GM18951 (cell line): ENCODE results near the gene ABI1.

ENCODE experiments used
- POLR2A ChIP-seq: IDR thresholded peaks from 4 replicates; pipeline ENCODE4 v1.6.1; 2011; ENCODE audit warnings: mild to moderate bottlenecking; ENCODE audit not compliant: insufficient read length, insufficient read depth; ENCODE audit errors: extremely low read depth
- in situ Hi-C: fragments of 300-500 bp; cut with MboI; formaldehyde crosslinking; loops from one replicate; pipeline ENCODE4 v1.12.0; 2022; ENCODE audit warnings: low sequenced_read_pairs, mixed read lengths, inconsistent platforms; ENCODE audit not compliant: unreplicated experiment

ABI1 gene

GRCh38 chr10:26755443-26755903, 105.3 kb downstream of the ABI1 start:
- TF ChIP-seq POLR2A = no peak
- in situ Hi-C loops = no loop called here

GRCh38 chr10:26746061-26746460, 114.7 kb downstream of the ABI1 start:
- in situ Hi-C loops = no loop called here
- no peak for TF ChIP-seq POLR2A

GRCh38 chr10:26743841-26744240, 116.9 kb downstream of the ABI1 start:
- in situ Hi-C loops = loop anchor here (5.0 kb wide), 1 partner anchor 113 kb away; no protein-coding TSS in a partner anchor
- no peak for TF ChIP-seq POLR2A

- in situ Hi-C loops = loop anchor here (5.0 kb wide), 1 partner anchor 114 kb away; no protein-coding TSS in a partner anchor
Measured at GRCh38 chr10:26743091-26743490, 117.7 kb downstream of the ABI1 start.

GRCh38 chr10:26741368-26741767, 119.4 kb downstream of the ABI1 start:
- no peak for TF ChIP-seq POLR2A
- in situ Hi-C loops = loop anchor here (5.0 kb wide), 1 partner anchor 116 kb away; no protein-coding TSS in a partner anchor

More at GRCh38 chr10:26743091-26743490, 117.7 kb downstream of the ABI1 start:
- TF ChIP-seq POLR2A = no peak

GRCh38 chr10:26739071-26739631, 121.6 kb downstream of the ABI1 start:
- in situ Hi-C loops = no loop called here
- no peak for TF ChIP-seq POLR2A

GRCh38 chr10:26738301-26738911, 122.4 kb downstream of the ABI1 start:
- no peak for TF ChIP-seq POLR2A
- in situ Hi-C loops = no loop called here

GRCh38 chr10:26737730-26738129, 123.0 kb downstream of the ABI1 start:
- no peak for TF ChIP-seq POLR2A
- in situ Hi-C loops = no loop called here

GRCh38 chr10:26735435-26735834, 125.3 kb downstream of the ABI1 start:
- in situ Hi-C loops = no loop called here

GRCh38 chr10:26733750-26734568, 126.8 kb downstream of the ABI1 start:
- in situ Hi-C loops = no loop called here
- TF ChIP-seq POLR2A = no peak

More at GRCh38 chr10:26735435-26735834, 125.3 kb downstream of the ABI1 start:
- no peak for TF ChIP-seq POLR2A

- no peak for TF ChIP-seq POLR2A
- in situ Hi-C loops = no loop called here
Measured at GRCh38 chr10:26730552-26730951, 130.2 kb downstream of the ABI1 start.

GRCh38 chr10:26729395-26729794, 131.4 kb downstream of the ABI1 start:
- no peak for TF ChIP-seq POLR2A
- in situ Hi-C loops = loop anchor here (10.0 kb wide), 1 partner anchor 135 kb away; the partner anchor contains the start of gene ABI1

GRCh38 chr10:26728957-26729356, 131.8 kb downstream of the ABI1 start:
- in situ Hi-C loops = loop anchor here (10.0 kb wide), 1 partner anchor 136 kb away; the partner anchor contains the start of gene ABI1
- no peak for TF ChIP-seq POLR2A
